Measurements from ENCODE around the gene PGLYRP3.

PGLYRP3 gene

GRCh38 chr1:153344718-153345025 lies 31.9 kb upstream of the PGLYRP3 start:
- no peak overlapping the region for H3K27ac ChIP-seq
- no peaks in the 10 kb centered on the region for H3K36me3 ChIP-seq (ENCODE audit: control insufficient read depth, insufficient read depth, low read length)

GRCh38 chr1:153343811-153344717 lies 31.3 kb upstream of the PGLYRP3 start:
- H3K27me3 ChIP-seq (ENCODE audit: control insufficient read depth, insufficient read depth, low read length) = no peaks in the 10 kb centered on the region
- no peak for TF ChIP-seq CTCF (IDR thresholded peaks at IDR 0.05)
- no peak overlapping the region for H3K9ac ChIP-seq
- H3K4me1 ChIP-seq = no peaks in the 10 kb centered on the region
- H2AFZ ChIP-seq = peak overlapping the region; percentile 17
- H3K4me3 ChIP-seq (ENCODE audit: low read depth, low read length) = no peak overlapping the region
- H3K4me2 ChIP-seq (ENCODE audit: low read length) = no peak overlapping the region
- no peak overlapping the region for H3K27ac ChIP-seq
- no peaks in the 10 kb centered on the region for H3K36me3 ChIP-seq (ENCODE audit: control insufficient read depth, insufficient read depth, low read length)
- no peaks in the 10 kb centered on the region for H3K79me2 ChIP-seq
- no peaks in the 10 kb centered on the region for H3K9me3 ChIP-seq (ENCODE audit: control insufficient read depth, low read length)

More at GRCh38 chr1:153344718-153345025, 31.9 kb upstream of the PGLYRP3 start:
- Histone ChIP-seq H3K4me2 (ENCODE audit: low read length) (no peak overlapping the region), H3K9ac (no peak overlapping the region), H3K27me3 (ENCODE audit: control insufficient read depth, insufficient read depth, low read length) (no peaks in the 10 kb centered on the region), H3K9me3 (ENCODE audit: control insufficient read depth, low read length) (no peaks in the 10 kb centered on the region), H2AFZ (no peak overlapping the region), H3K4me3 (ENCODE audit: low read depth, low read length) (no peak overlapping the region), H3K4me1 (no peaks in the 10 kb centered on the region), H3K79me2 (no peaks in the 10 kb centered on the region)
- TF ChIP-seq CTCF (IDR thresholded peaks at IDR 0.05) = no peak

- Histone ChIP-seq H3K36me3 (ENCODE audit: control insufficient read depth, insufficient read depth, low read length) (no peaks in the 10 kb centered on the region), H3K27me3 (ENCODE audit: control insufficient read depth, insufficient read depth, low read length) (no peaks in the 10 kb centered on the region), H3K9ac (no peak overlapping the region), H3K4me3 (ENCODE audit: low read depth, low read length) (no peak overlapping the region), H3K4me2 (ENCODE audit: low read length) (no peak overlapping the region), H3K9me3 (ENCODE audit: control insufficient read depth, low read length) (no peaks in the 10 kb centered on the region), H2AFZ (no peak overlapping the region), H3K27ac (no peak overlapping the region), H3K4me1 (no peaks in the 10 kb centered on the region), H3K79me2 (no peaks in the 10 kb centered on the region)
- TF ChIP-seq CTCF (IDR thresholded peaks at IDR 0.05) = no peak
Observed at GRCh38 chr1:153343040-153343681, 30.4 kb upstream of the PGLYRP3 start.

- H3K4me3 ChIP-seq (ENCODE audit: low read depth, low read length) = no peak overlapping the region
- H3K9ac ChIP-seq = no peak overlapping the region
- no peak overlapping the region for H3K27ac ChIP-seq
- H3K36me3 ChIP-seq (ENCODE audit: control insufficient read depth, insufficient read depth, low read length) = no peaks in the 10 kb centered on the region
- TF ChIP-seq CTCF (IDR thresholded peaks at IDR 0.05) = no peak
- H3K4me2 ChIP-seq (ENCODE audit: low read length) = no peak overlapping the region
- H3K79me2 ChIP-seq = no peaks in the 10 kb centered on the region
- no peaks in the 10 kb centered on the region for H3K4me1 ChIP-seq
- no peaks in the 10 kb centered on the region for H3K27me3 ChIP-seq (ENCODE audit: control insufficient read depth, insufficient read depth, low read length)
- no peaks in the 10 kb centered on the region for H3K9me3 ChIP-seq (ENCODE audit: control insufficient read depth, low read length)
- no peak overlapping the region for H2AFZ ChIP-seq
Observed at GRCh38 chr1:153342178-153342577, 29.4 kb upstream of the PGLYRP3 start.

Data from parathyroid adenoma (tissue), 2 donors.